Smooth muscle cell (in vitro differentiated cells): ENCODE data around the gene DDOST. TPM values are rescaled to one million over a fixed set of nuclear protein-coding genes. Genes with fewer than 3 reads are reported as not detected.

Source experiments
- DNase-seq: peaks from one replicate; lab custom pipeline; 2025; ENCODE audit not compliant: unreplicated experiment; lab: John Stamatoyannopoulos, UW
- H2AFZ ChIP-seq: fragments of 200-600 bp; sonication (generic); 2 replicates; pipeline ENCODE4 v1.6.0; 2016; ENCODE audit warnings: antibody characterized with exemption, low read depth, mild to moderate bottlenecking
- H3F3A ChIP-seq: fragments of 200-600 bp; sonication (generic); 2 replicates; pipeline ENCODE4 v1.6.0; 2017; ENCODE audit warnings: antibody characterized with exemption, low read depth
- H3K27ac ChIP-seq: fragments of 200-600 bp; sonication (generic); 2 replicates; pipeline ENCODE4 v1.5.1; 2016; ENCODE audit warnings: low read depth, mild to moderate bottlenecking
- H3K27me3 ChIP-seq: fragments of 200-600 bp; sonication (generic); 2 replicates; pipeline ENCODE4 v1.6.1; 2016; ENCODE audit warnings: low read depth, mild to moderate bottlenecking
- H3K36me3 ChIP-seq: fragments of 200-600 bp; sonication (generic); 2 replicates; pipeline ENCODE4 v1.5.1; 2016; ENCODE audit warnings: low read depth
- H3K4me1 ChIP-seq: fragments of 200-600 bp; sonication (generic); 2 replicates; pipeline ENCODE4 v1.5.1; 2016; ENCODE audit warnings: low read depth
- H3K4me2 ChIP-seq: fragments of 200-600 bp; sonication (generic); 2 replicates; pipeline ENCODE4 v1.6.0; 2016; ENCODE audit warnings: mild to moderate bottlenecking
- H3K4me3 ChIP-seq: fragments of 200-600 bp; sonication (generic); 2 replicates; pipeline ENCODE4 v1.5.1; 2016; ENCODE audit warnings: mild to moderate bottlenecking
- H3K79me2 ChIP-seq: fragments of 200-600 bp; sonication (generic); 2 replicates; pipeline ENCODE4 v1.6.0; 2016; ENCODE audit warnings: low read depth, mild to moderate bottlenecking
- H3K9ac ChIP-seq: fragments of 200-600 bp; sonication (generic); 2 replicates; pipeline ENCODE4 v1.6.0; 2016; ENCODE audit warnings: low read depth
- H3K9me3 ChIP-seq: fragments of 200-600 bp; sonication (generic); replicated peaks from 2 replicates; pipeline ENCODE4 v1.5.1; 2016; ENCODE audit warnings: low read depth
- H4K20me1 ChIP-seq: fragments of 200-600 bp; sonication (generic); 2 replicates; pipeline ENCODE4 v1.6.0; 2016; ENCODE audit warnings: low read depth
- WGBS: methylation state at CpG from one replicate; pipeline ENCODE4 v1.1.7; 2016; ENCODE audit warnings: low lambda C conversion rate; 5-methylcytosine and 5-hydroxymethylcytosine counted together
- polyA plus RNA-seq: library from polyadenylated mRNA; unstranded; fragments of >200 nt; fragmentation: Nextera tagmentation; extraction: Ambion mirVana; gene quantifications from 2 replicates; pipeline ENCODE4 v1.2.1, GENCODE V29; 2016
- total RNA-seq: library from RNA; depleted of rRNA; stranded (reverse); fragments of >200 nt; gene quantifications from 2 replicates; pipeline ENCODE4 v1.2.3, GENCODE V29; 2014
- TF ChIP-seq, protein P1 (sequence below): fragments of 200-600 bp; sonication (generic); IDR thresholded peaks from 2 replicates; pipeline ENCODE4 v1.5.1; 2017; ENCODE audit warnings: borderline replicate concordance, mild to moderate bottlenecking, antibody characterized with exemption; ENCODE audit not compliant: insufficient read depth, poor library complexity, severe bottlenecking

DDOST gene
- total and polyA plus RNA-seq, 2 experiments from 2014 or later: 267 to 439 TPM

- H3K79me2 ChIP-seq: no peaks in the 10 kb centered on the region
- H3K27me3 ChIP-seq: no peaks in the 10 kb centered on the region
- no peaks in the 10 kb centered on the region for H3K36me3 ChIP-seq
- H3K4me2 ChIP-seq: no peak overlapping the region
- no peak overlapping the region for H3K4me3 ChIP-seq
- H3K4me1 ChIP-seq: no peaks in the 10 kb centered on the region
- no peaks in the 10 kb centered on the region for H4K20me1 ChIP-seq
- WGBS: 94% methylated on average over 12 of the region's 16 CpGs
- no peak overlapping the region for H3K9ac ChIP-seq
- no peaks in the 10 kb centered on the region for H3F3A ChIP-seq
- no peak overlapping the region for H3K27ac ChIP-seq
- H2AFZ ChIP-seq: no peak overlapping the region
- TF ChIP-seq, protein P1, sequence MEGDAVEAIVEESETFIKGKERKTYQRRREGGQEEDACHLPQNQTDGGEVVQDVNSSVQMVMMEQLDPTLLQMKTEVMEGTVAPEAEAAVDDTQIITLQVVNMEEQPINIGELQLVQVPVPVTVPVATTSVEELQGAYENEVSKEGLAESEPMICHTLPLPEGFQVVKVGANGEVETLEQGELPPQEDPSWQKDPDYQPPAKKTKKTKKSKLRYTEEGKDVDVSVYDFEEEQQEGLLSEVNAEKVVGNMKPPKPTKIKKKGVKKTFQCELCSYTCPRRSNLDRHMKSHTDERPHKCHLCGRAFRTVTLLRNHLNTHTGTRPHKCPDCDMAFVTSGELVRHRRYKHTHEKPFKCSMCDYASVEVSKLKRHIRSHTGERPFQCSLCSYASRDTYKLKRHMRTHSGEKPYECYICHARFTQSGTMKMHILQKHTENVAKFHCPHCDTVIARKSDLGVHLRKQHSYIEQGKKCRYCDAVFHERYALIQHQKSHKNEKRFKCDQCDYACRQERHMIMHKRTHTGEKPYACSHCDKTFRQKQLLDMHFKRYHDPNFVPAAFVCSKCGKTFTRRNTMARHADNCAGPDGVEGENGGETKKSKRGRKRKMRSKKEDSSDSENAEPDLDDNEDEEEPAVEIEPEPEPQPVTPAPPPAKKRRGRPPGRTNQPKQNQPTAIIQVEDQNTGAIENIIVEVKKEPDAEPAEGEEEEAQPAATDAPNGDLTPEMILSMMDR: no peak
- no peaks in the 10 kb centered on the region for H3K9me3 ChIP-seq
- no peak for DNase-seq
Measured at GRCh38 chr1:20666146-20666545, 5.0 kb upstream of the DDOST start.

DNA sequence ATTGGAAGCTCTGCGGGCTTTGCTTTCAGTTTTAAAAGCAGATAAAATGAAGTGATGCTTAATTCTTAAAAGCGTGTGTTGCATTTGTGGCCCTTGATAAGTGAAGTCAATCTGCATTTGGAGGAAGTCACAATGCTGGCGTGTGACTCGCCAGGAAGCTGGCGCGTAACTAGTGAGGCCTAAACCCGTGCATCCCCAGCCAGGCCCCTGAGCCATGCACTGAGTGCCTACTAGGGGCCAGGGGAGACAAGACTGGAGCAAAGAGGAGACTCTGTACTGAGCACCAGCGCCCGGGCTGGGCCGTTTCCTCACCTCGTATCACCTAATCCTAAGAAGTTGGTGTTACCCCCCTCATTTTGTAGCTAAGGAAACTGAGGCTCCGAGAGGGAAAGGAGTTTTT lies 4.6 kb upstream of the DDOST start:
- 87% methylated on average over 12 of the region's 12 CpGs for WGBS
- Histone ChIP-seq H3K9me3 (no peaks in the 10 kb centered on the region), H3K4me2 (no peak overlapping the region), H3K27me3 (no peaks in the 10 kb centered on the region), H3K79me2 (peaks cover 4% of the 10 kb centered on the region), H3K36me3 (no peaks in the 10 kb centered on the region), H3K27ac (no peak overlapping the region), H3K4me3 (no peak overlapping the region), H3K4me1 (no peaks in the 10 kb centered on the region), H2AFZ (no peak overlapping the region), H3F3A (no peaks in the 10 kb centered on the region), H4K20me1 (no peaks in the 10 kb centered on the region), H3K9ac (no peak overlapping the region)
- DNase-seq: no peak
- TF ChIP-seq, protein P1: no peak

- WGBS: 94% methylated on average over 12 of the region's 12 CpGs
- Histone ChIP-seq H3K9ac (no peak overlapping the region), H3K79me2 (peaks cover 20% of the 10 kb centered on the region), H3K36me3 (no peaks in the 10 kb centered on the region), H4K20me1 (no peaks in the 10 kb centered on the region), H3K4me1 (peaks cover 6% of the 10 kb centered on the region), H3K27me3 (no peaks in the 10 kb centered on the region), H3F3A (no peaks in the 10 kb centered on the region), H3K4me3 (no peak overlapping the region), H3K9me3 (no peaks in the 10 kb centered on the region), H3K27ac (no peak overlapping the region), H3K4me2 (no peak overlapping the region), H2AFZ (no peak overlapping the region)
- no peak for DNase-seq
- TF ChIP-seq, protein P1: no peak
Measured at GRCh38 chr1:20663969-20664715, 3.0 kb upstream of the DDOST start.

- no peaks in the 10 kb centered on the region for H3K27me3 ChIP-seq
- no peak overlapping the region for H3K4me3 ChIP-seq
- no peak overlapping the region for H3K9ac ChIP-seq
- H3K4me1 ChIP-seq: peaks cover 6% of the 10 kb centered on the region
- no peak overlapping the region for H3K27ac ChIP-seq
- no peak for DNase-seq
- no peak overlapping the region for H3K4me2 ChIP-seq
- H2AFZ ChIP-seq: no peak overlapping the region
- H3K9me3 ChIP-seq: no peaks in the 10 kb centered on the region
- no peaks in the 10 kb centered on the region for H3K36me3 ChIP-seq
- TF ChIP-seq, protein P1: no peak
- H4K20me1 ChIP-seq: peaks cover 1% of the 10 kb centered on the region
- peaks cover 26% of the 10 kb centered on the region for H3K79me2 ChIP-seq
- no peaks in the 10 kb centered on the region for H3F3A ChIP-seq
- 97% methylated on average over 1 of the region's 1 CpG for WGBS
Measured at GRCh38 chr1:20663365-20663764, 2.2 kb upstream of the DDOST start.
